Colonic mucosa (tissue), 4 donors: Measurements from ENCODE around the gene ETV6. TPM values are rescaled to one million over a fixed set of nuclear protein-coding genes. Genes with fewer than 3 reads are reported as not detected.
A peak's percentile ranks its signal among the peaks of the same experiment; 100 is the strongest.

Experiments used
- DNase-seq: peaks from one replicate; pipeline ENCODE4 v3.0.0-alpha.2; 2020
- H3K27ac ChIP-seq: fragments of 200-600 bp; one replicate; pipeline ENCODE4 v1.8.0; 2021
- H3K27me3 ChIP-seq: fragments of 200-600 bp; one replicate; pipeline ENCODE4 v1.8.0; 2021
- H3K36me3 ChIP-seq: fragments of 200-600 bp; one replicate; pipeline ENCODE4 v1.8.0; 2021
- H3K4me1 ChIP-seq: fragments of 200-600 bp; one replicate; pipeline ENCODE4 v1.8.0; 2021; ENCODE audit warnings: mild to moderate bottlenecking
- H3K4me3 ChIP-seq: fragments of 200-600 bp; one replicate; pipeline ENCODE4 v1.8.0; 2021
- H3K9ac ChIP-seq, 2 donors: one replicate each; pipeline ENCODE4 v1.7.0; 2013; ENCODE audit warnings: control low read depth in 2 of 2, low read depth in 2 of 2, low read length in 2 of 2
- H3K9me3 ChIP-seq: fragments of 200-600 bp; one replicate; pipeline ENCODE4 v1.8.0; 2021
- CTCF ChIP-seq: fragments of 200-600 bp; IDR thresholded peaks from one replicate; pipeline ENCODE4 v1.8.0; 2022; ENCODE audit warnings: antibody characterized with exemption, mild to moderate bottlenecking
- intact Hi-C: fragments of 100-400 bp; cut with DNase I; formaldehyde crosslinking; loops from one replicate; pipeline ENCODE4 v1.14.1; 2022
- total RNA-seq, 2 donors: library from RNA; stranded (reverse); fragmentation: NEBNext Ultra II Directional in 1 of 2; extraction: Animal tissue kit (Norgen Biotek cat#: 25700) in 1 of 2; gene quantifications; one replicate each; pipeline ENCODE4 v1.2.1, GENCODE V29; 2021
- donor health status: healthy.
- donor health status: DM: no; HTN: no; CAD: no.
- donor health status: DM: no; HTN: no; CAD: no.

Gene ETV6
- total RNA-seq, 2 donors from 2014 or later = 49.2 to 73.1 TPM

DNA sequence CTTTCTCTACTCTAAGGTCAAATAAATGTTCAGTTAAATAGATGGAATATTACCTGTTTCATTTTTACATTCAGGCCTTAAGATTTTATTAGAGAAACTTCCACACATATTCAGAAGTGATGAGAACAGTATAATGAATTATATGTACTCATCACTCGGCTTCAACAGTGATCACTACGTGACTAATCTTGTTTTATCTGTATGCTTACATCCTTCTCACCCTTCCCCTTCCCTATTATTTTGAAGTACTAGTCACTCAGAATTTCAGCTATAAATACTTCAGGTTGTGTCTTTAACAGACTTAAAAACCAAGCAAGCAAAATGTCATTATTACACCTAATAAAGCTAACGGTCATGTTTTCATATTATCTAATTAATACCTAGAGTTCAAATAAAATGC, 34.9 kb downstream of the ETV6 start:
- DNase-seq = no peak
- no peaks in the 10 kb centered on the region for H3K27me3 ChIP-seq
- no peaks in the 10 kb centered on the region for H3K9me3 ChIP-seq
- no peak overlapping the region for H3K27ac ChIP-seq
- intact Hi-C loops = no loop called here
- no peak overlapping the region for H3K4me3 ChIP-seq
- H3K4me1 ChIP-seq = peaks cover 14% of the 10 kb centered on the region
- H3K36me3 ChIP-seq = no peaks in the 10 kb centered on the region
- no peak for TF ChIP-seq CTCF
- H3K9ac ChIP-seq = no peak overlapping the region

GRCh38 chr12:11684811-11685210, 35.3 kb downstream of the ETV6 start:
- H3K9me3 ChIP-seq = no peaks in the 10 kb centered on the region
- no peaks in the 10 kb centered on the region for H3K36me3 ChIP-seq
- TF ChIP-seq CTCF = no peak
- no peak overlapping the region for H3K4me3 ChIP-seq
- intact Hi-C loops = no loop called here
- DNase-seq = no peak
- H3K27ac ChIP-seq = no peak overlapping the region
- peaks cover 14% of the 10 kb centered on the region for H3K4me1 ChIP-seq
- no peak overlapping the region for H3K9ac ChIP-seq
- H3K27me3 ChIP-seq = no peaks in the 10 kb centered on the region

DNA sequence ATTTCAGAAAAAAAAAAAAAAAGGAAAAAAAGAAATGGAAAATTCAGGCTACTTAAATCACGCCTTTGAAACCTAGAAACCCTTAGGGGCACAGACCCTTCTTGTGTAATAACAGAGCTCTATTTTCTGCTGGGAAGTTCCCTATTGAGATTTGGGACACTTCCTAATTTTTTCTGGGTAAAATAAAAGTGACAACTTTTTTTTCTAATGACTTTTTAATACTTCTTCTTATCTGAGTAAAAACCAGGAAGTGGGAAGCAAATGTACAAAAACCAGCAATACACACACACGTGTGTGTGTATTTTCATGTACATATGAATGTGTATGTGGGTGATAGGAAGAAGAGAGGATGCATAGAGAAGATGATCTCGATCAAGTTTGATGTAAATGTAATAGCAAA, 35.8 kb downstream of the ETV6 start:
- intact Hi-C loops = no loop called here
- H3K27ac ChIP-seq = peak overlapping the region; percentile 14
- no peaks in the 10 kb centered on the region for H3K36me3 ChIP-seq
- no peak overlapping the region for H3K9ac ChIP-seq
- peaks cover 14% of the 10 kb centered on the region for H3K4me1 ChIP-seq
- no peak overlapping the region for H3K4me3 ChIP-seq
- no peaks in the 10 kb centered on the region for H3K27me3 ChIP-seq
- DNase-seq = no peak
- no peak for TF ChIP-seq CTCF
- H3K9me3 ChIP-seq = no peaks in the 10 kb centered on the region

GRCh38 chr12:11685716-11686115, 36.2 kb downstream of the ETV6 start:
- H3K9me3 ChIP-seq = no peaks in the 10 kb centered on the region
- H3K4me1 ChIP-seq = peaks cover 14% of the 10 kb centered on the region
- DNase-seq = no peak
- no peak overlapping the region for H3K4me3 ChIP-seq
- no peaks in the 10 kb centered on the region for H3K27me3 ChIP-seq
- H3K9ac ChIP-seq = no peak overlapping the region
- TF ChIP-seq CTCF = no peak
- H3K27ac ChIP-seq = peak overlapping the region; percentile 14
- no peaks in the 10 kb centered on the region for H3K36me3 ChIP-seq
- intact Hi-C loops = no loop called here

GRCh38 chr12:11686120-11686519, 36.6 kb downstream of the ETV6 start:
- Histone ChIP-seq H3K27ac (peak overlapping the region; percentile 14), H3K9ac (no peak overlapping the region), H3K27me3 (no peaks in the 10 kb centered on the region), H3K4me1 (peaks cover 14% of the 10 kb centered on the region), H3K36me3 (no peaks in the 10 kb centered on the region), H3K9me3 (no peaks in the 10 kb centered on the region), H3K4me3 (no peak overlapping the region)
- TF ChIP-seq CTCF = no peak
- intact Hi-C loops = no loop called here
- no peak for DNase-seq

DNA sequence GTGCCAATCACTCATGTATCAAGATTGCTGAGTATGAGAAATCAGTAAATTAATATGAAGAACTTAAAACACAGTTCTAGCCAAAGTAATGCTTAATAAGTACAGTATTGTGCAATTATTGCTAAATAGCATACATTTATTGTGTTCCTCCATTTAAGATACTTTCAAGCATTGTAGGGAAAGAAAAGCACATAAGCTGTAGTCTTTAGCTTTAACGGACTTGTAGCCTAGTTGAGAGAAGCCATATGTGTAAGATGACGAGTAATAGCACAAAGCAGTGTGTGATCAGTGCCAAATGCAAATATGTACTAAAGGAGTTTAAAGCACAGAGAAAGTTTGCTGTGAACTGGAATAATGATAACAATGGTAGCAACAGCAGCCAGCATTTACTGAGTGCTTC, 38.1 kb downstream of the ETV6 start:
- H3K4me1 ChIP-seq = peaks cover 14% of the 10 kb centered on the region
- no peaks in the 10 kb centered on the region for H3K9me3 ChIP-seq
- no peaks in the 10 kb centered on the region for H3K27me3 ChIP-seq
- H3K27ac ChIP-seq = no peak overlapping the region
- TF ChIP-seq CTCF = no peak
- intact Hi-C loops = no loop called here
- DNase-seq = no peak
- H3K9ac ChIP-seq = no peak overlapping the region
- no peaks in the 10 kb centered on the region for H3K36me3 ChIP-seq
- no peak overlapping the region for H3K4me3 ChIP-seq
